ENCODE data around the gene SLCO2B1. TPM values are rescaled to one million over a fixed set of nuclear protein-coding genes. Genes with fewer than 3 reads are reported as not detected.

Gene SLCO2B1
- total and polyA plus RNA-seq, 2 of the 8 experiments (the other 6 are each of a cell fraction or from before 2014, with no cell fraction given), result 0.03 TPM; not detected in 1

DNA sequence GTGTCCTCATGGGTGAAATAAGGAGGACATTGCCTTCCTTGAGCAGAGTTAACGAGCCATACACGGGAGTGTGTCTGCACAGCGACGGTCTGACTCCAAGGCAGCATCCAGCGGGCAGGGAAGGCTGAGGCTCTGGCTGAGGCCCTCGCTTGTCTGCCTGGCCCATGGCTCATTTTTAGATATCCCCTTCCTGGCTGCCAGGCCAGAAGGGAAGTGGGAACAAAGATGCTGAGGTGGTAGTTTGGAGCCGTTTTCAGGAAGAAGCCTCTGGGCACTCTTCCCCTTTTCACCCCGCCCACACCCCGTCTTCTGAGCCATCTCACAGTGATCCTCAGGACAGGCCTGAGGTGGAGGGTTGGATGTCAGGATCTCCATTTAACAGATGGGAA is 3.0 kb upstream of the SLCO2B1 start:
- Histone ChIP-seq H3K23ac (ENCODE audit: insufficient read length) (no peak overlapping the region), H3K18ac (ENCODE audit: extremely low read depth, low read length) (no peak overlapping the region; the same call in 1 of the 2 replicates), H3K4me2 (ENCODE audit: insufficient read depth in 1 of 2, low read depth in 2 of 2, low read length in 2 of 2) (no peak overlapping the region), H3K79me2 (ENCODE audit: control insufficient read depth in 1 of 2, insufficient read depth in 2 of 2, low read length in 2 of 2) (no peaks in the 10 kb centered on the region), H4K91ac (replicated peaks; ENCODE audit: insufficient read length, low read length) (no peak overlapping the region), H2BK120ac (replicated peaks; ENCODE audit: low read depth, low read length) (no peak overlapping the region), H3K36me3 (ENCODE audit: control insufficient read depth in 2 of 4, insufficient read depth in 4 of 4, low read length in 3 of 4) (no peaks in the 10 kb centered on the region), H4K20me1 (replicated peaks in 1 of 2; ENCODE audit: control insufficient read depth in 1 of 2, insufficient read depth in 2 of 2, low read length in 2 of 2) (no peaks in the 10 kb centered on the region), H3K9ac (replicated peaks in 1 of 4; ENCODE audit: extremely low read depth in 1 of 4, low read depth in 3 of 4, low read length in 3 of 4) (no peak overlapping the region), H3K14ac (ENCODE audit: insufficient read length) (no peak overlapping the region), H2BK20ac (ENCODE audit: low read length) (no peak overlapping the region), H3K4me1 (replicated peaks in 1 of 4; ENCODE audit: control insufficient read depth in 3 of 4, insufficient read depth in 4 of 4, low read length in 3 of 4) (no peaks in the 10 kb centered on the region), H2AK5ac (ENCODE audit: low read depth, low read length) (no peak overlapping the region), H2BK12ac (ENCODE audit: low read depth, low read length) (no peak overlapping the region), H3K79me1 (ENCODE audit: low read depth, low read length) (no peaks in the 10 kb centered on the region), H2BK15ac (ENCODE audit: low read length) (no peak overlapping the region), H3K4me3 (ENCODE audit: extremely low read depth in 1 of 4, insufficient read depth in 2 of 4, low read depth in 3 of 4, low read length in 4 of 4) (no peak overlapping the region), H3K4ac (replicated peaks; ENCODE audit: insufficient read length, low read depth, low read length) (no peak overlapping the region), H3K56ac (replicated peaks; ENCODE audit: insufficient read length, low read depth, low read length) (no peak overlapping the region), H3K27ac (ENCODE audit: low read depth, low read length) (no peak overlapping the region), H4K5ac (ENCODE audit: insufficient read length, low read depth, low read length) (no peak overlapping the region), H3K27me3 (replicated peaks in 1 of 4; ENCODE audit: control insufficient read depth in 3 of 4, extremely low read depth in 1 of 4, insufficient read depth in 3 of 4, low read length in 3 of 4) (no peaks in the 10 kb centered on the region; a peak in 1 of 7 replicates), H2AFZ (ENCODE audit: low read length) (no peak overlapping the region), H3K23me2 (ENCODE audit: low read depth, low read length) (no peaks in the 10 kb centered on the region), H2BK5ac (ENCODE audit: low read depth, low read length) (no peak overlapping the region), H3K9me3 (ENCODE audit: insufficient read depth in 2 of 2, low read depth in 1 of 2, low read length in 1 of 2) (no peaks in the 10 kb centered on the region), H4K8ac (ENCODE audit: extremely low read depth, insufficient read depth, low read length) (no peak overlapping the region)
- ChIA-PET CTCF (ENCODE audit: partially characterized antibody) (interaction anchor here (0.8 to 29.8 kb wide), 12 partner anchors 7 to 132 kb away, joined by 3 to 952 read pairs (median 13); partner anchors contain the start of genes SLCO2B1 and TPBGL), POLR2A (ENCODE audit: partially characterized antibody) (interaction anchor here (0.9 kb wide), 1 partner anchor 51 kb away, joined by 3 read pairs; no protein-coding TSS in a partner anchor)
- DNase-seq (ENCODE audit: low read depth in 1 of 2, low spot score in 2 of 2) (no peak), FAIRE-seq (no peak)
- WGBS, 2 experiments (ENCODE audit: extremely low coverage in 1 of 2, insufficient coverage in 1 of 2, insufficient read length in 1 of 2, insufficient replicate concordance in 2 of 2, low coverage in 1 of 2, low lambda C conversion rate in 2 of 2, missing lambda C conversion rate in 1 of 2), result 87% methylated on average over 9 of the region's 9 CpGs; no CpG with 5 or more reads in 1 of the 2 experiments
- no peak for TF ChIP-seq KDM5A (IDR thresholded peaks at IDR 0.05; ENCODE audit: low read length)
- TF ChIP-seq SUZ12 (IDR thresholded peaks at IDR 0.05; ENCODE audit: low read length), result no peak
- no peak for TF ChIP-seq SIN3A (conservative IDR thresholded peaks at IDR 0.05 in 1 of 2, IDR thresholded peaks at IDR 0.05 in 1 of 2; ENCODE audit: low read depth in 1 of 2, low read length in 2 of 2)
- TF ChIP-seq SRF (IDR thresholded peaks at IDR 0.05; ENCODE audit: low read depth, low read length), result no peak
- no peak for TF ChIP-seq EGR1 (IDR thresholded peaks at IDR 0.05; ENCODE audit: borderline replicate concordance, low read depth, low read length)

Data from H1 (cell line).